Femur (tissue), 1 donor: ENCODE data around the gene SENP3.
A peak's percentile ranks its signal among the peaks of the same experiment; 100 is the strongest.

ENCODE experiments used
- DNase-seq: peaks from one replicate; pipeline ENCODE4 v3.0.0-alpha.2; 2017

SENP3 gene

GRCh38 chr17:7561589-7562207 is at the start of gene SENP3:
TSS of gene SENP3 (plus strand) at chr17:7561919. CDS start at chr17:7563077, 1,158 bp downstream.
- DNase-seq = peak; percentile 94

DNA sequence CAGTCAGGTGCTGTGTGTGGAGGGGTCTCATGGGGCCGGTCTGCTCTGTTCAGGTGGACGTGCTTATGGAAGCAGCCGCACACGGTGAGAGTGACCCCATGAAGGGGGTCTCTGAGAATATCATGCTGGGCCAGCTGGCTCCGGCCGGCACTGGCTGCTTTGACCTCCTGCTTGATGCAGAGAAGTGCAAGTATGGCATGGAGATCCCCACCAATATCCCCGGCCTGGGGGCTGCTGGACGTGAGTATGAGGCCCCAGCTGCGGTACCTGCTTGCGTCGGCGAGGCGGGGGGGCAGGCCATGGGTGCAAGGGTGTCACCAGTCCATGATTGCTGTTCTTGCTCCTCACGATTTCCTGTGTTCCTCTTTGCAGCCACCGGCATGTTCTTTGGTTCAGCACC is 49.6 kb upstream of the SENP3 start:
- DNase-seq = no peak

DNA sequence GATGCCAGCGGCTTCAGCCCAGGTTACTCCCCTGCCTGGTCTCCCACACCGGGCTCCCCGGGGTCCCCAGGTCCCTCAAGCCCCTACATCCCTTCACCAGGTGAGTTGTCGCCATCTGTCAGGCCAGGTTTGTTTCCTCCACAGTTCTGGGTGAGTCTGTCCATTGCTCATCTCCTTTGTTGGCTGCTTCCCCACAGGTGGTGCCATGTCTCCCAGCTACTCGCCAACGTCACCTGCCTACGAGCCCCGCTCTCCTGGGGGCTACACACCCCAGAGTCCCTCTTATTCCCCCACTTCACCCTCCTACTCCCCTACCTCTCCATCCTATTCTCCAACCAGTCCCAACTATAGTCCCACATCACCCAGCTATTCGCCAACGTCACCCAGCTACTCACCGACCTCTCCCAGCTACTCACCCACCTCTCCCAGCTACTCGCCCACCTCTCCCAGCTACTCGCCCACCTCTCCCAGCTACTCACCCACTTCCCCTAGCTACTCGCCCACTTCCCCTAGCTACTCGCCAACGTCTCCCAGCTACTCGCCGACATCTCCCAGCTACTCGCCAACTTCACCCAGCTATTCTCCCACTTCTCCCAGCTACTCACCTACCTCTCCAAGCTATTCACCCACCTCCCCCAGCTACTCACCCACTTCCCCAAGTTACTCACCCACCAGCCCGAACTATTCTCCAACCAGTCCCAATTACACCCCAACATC is 48.7 kb upstream of the SENP3 start:
- no peak for DNase-seq

GRCh38 chr17:7513850-7514419 is 47.8 kb upstream of the SENP3 start:
- DNase-seq = no peak

GRCh38 chr17:7515911-7516610 is 45.7 kb upstream of the SENP3 start:
- DNase-seq = no peak

DNA sequence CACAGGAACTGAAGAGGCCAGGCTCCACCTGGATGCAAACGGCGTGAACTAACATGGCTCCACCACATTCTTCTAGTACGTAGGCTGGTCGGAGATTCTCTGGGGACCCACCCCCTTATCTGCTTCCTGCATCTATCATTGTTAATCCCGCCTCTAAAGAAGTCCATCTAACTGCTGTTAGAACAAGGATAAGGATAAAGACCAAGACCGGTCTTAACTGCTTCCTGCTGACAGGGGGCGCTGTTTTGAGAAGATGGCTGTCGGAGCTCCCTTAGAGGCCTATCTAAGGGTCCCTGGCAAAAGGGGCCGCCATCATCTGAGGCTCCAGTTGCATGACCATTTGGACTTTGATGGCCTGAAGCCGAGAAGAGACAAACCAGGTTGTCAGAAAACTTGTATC is 38.7 kb upstream of the SENP3 start:
- DNase-seq = no peak

DNA sequence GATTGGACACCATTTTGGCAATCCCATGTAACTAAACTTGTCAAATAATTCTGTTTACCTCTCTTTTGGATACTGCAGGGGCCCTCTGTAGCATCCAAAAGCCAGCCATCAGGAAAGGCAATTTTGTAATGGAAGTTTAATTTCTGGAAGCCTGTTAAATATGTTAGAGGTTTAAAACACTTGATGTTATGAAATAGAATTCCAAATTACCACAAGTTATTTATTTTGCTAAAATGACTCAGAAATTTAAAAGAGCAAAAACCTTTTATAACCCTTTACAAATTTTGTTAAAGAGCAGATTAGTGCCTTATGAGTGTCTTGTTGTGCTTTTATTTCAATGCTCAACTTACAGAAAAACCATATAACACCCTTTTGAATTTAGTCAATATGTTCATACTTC is 32.9 kb upstream of the SENP3 start:
- no peak for DNase-seq

GRCh38 chr17:7530023-7530900 is 31.5 kb upstream of the SENP3 start:
- no peak for DNase-seq

DNA sequence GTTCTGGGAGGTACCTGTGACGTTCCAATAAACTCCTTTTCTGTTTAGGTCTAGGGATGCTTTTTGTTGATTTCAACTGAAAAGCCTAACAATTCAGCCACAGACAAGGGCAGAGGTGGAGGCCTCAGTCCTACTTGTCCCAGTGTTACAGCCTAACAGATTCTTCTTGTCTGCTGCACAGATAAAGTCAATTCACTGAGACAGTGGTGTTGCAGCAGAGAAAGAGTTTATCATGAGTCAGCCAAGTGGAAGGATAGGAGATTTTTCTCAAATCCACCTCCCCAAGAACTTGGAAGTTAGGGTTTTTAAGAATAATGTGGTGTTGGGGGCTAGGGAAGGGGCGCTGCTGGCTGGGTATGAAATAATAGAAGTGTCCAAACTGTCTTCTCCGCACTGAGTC is 23.7 kb upstream of the SENP3 start:
- DNase-seq = no peak

- no peak for DNase-seq
Observed at GRCh38 chr17:7538891-7539545, 22.7 kb upstream of the SENP3 start.

DNA sequence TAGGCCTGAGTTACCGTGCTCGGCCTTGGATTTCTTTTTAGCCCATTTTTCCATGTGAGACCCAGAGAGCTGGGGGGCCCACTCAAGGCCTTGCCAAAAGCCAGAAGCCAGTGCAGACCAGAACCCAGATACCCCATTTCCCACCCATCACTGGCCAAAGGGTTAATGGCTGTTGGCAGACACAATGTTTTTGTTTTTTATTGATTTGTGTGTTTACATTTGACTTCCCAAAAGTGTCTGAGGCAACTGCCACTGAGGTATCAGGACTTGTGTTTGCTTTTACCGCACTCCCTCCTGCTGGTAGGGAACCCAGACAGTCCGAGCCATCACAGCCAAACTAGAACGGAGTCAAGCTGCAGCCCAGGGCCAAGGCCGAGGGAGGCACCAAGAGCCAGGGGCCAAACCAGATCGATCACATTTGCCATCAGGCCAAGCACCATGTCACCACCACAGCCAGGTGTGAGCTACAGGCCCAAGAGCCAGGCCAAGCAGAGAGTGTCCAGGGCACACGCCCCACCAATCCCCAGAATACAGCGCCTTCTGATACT is 20.6 kb upstream of the SENP3 start:
- no peak for DNase-seq

GRCh38 chr17:7544911-7545310 is 16.8 kb upstream of the SENP3 start:
- no peak for DNase-seq

DNA sequence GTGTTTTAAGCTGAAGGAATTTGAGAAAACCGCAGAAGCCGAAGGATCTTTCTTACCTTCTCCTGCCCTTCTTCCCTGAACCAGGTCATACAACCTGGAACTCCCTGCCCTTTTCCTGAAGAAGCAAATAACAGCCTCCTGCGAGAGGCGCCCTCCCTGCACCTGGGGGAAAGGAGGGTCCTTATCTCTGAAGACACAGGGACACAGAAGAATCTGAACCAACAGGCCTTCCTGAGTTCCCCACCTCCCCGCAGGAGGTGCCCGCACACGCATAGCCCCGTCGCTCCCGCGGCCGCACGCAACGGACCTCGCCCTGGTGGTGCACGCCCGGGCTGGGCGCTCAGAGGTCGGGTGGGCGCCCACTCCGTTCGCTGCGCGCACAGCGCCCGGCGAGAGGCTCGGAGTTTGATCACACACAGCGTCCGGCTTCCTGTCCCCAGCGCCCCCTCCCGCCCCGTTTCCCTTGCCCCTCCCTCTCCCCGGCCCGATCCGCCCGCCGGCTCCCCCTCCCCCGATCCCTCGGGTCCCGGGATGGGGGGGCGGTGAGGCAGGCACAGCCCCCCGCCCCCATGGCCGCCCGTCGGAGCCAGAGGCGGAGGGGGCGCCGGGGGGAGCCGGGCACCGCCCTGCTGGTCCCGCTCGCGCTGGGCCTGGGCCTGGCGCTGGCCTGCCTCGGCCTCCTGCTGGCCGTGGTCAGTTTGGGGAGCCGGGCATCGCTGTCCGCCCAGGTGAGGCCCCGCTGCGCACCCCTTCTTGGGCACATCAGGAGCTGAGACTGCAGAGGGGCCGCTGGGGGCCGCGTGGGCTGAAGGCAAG is 12.9 kb upstream of the SENP3 start, which contains the start of gene TNFSF12:
Gene TNFSF12, plus strand, starts transcription at position 474 of the 816 bp plus-strand sequence. Its CDS starts 96 bp downstream, at position 570.
- peak; percentile 78 for DNase-seq

DNA sequence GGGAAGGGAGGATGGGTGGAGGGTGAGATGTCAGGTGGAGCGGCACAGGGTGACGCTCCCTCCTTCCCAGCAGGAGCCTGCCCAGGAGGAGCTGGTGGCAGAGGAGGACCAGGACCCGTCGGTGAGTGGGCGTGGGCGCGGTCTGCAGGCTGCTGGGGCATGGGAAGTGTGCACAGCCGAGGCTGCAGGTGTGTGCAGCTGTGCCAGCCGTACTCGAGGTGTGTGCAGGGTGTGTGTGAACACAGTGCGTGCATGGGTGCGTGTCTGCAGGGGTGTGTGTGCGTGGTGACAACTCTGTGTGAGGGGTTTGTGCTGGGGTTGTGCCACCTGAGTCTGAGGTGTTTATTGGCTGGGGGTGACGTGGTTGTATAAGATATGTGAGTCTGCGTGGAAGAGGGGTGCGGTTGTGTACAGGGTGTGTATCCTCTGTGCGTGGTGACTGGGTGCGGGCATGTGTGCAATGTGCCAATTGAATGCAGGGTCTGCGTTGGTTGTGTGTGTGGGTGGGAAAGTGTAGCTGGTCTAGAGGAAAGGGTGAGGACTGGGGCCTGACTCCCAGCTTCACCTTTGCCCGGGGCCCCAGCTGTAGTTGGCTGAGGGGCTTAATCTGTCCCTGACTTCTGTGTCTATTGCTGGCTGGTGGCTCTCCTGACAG is 12.2 kb upstream of the SENP3 start:
- peak; percentile 32 for DNase-seq

GRCh38 chr17:7550344-7550743 is 11.4 kb upstream of the SENP3 start:
- DNase-seq = no peak

DNA sequence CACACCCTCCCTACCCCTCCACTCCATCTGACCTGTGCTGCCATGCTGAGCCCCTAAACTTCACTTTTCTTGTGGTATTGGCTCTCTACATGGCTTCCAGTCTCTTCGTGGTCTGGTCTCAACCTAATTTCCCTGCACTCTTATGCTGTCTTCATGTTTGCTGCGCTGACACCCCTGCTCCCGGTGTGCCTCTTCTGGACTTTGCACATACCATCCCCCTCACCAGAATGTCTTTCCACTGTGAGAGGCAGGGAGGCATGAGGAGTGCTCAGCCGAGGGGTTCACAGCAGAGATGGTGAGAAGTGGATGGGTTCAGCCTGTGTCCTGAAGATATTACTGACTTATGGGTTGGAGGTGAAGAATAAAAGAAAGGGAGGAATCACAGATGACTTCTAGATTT is 10.3 kb upstream of the SENP3 start:
- DNase-seq = no peak

DNA sequence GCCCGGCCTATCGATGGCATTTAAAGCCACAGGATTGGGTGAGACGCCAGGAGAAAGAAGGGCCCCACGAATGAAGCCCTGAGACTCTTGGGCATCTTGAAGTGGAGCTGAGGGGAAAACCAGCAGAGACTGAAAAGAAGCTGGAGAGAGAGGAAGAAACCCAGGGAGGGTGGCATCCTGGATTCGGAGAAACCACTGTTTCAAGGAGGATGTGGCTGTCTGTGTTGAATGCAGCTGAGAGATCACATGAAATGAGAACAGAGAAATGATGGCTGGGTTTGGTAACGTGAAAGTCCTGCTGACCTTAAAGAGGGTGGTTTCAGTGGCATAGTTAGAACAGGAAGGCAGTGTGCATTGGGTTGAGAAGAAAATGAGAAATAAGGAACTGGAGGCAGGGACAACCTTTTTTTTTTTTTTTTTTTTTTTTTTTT is 9.1 kb upstream of the SENP3 start:
- no peak for DNase-seq

DNA sequence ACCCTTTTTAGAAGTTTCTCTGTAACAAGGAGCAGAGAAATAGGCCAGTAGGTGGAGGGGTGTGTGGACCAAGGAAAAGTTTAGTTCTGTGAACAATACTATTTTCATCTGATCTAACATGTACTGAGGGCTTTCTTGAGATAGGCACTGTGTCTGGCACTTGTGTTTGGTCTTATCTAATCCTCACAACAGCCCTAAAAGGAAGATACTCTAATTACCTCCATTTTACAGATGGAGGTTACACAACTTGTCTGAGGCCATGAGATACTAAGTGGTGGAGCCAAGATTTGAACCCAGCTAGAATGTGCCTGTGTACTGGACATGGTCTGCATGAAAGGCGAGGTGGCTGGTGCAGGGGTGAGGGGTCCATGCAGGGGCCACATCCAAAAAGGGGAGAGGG is 8.4 kb upstream of the SENP3 start:
- DNase-seq = no peak

DNA sequence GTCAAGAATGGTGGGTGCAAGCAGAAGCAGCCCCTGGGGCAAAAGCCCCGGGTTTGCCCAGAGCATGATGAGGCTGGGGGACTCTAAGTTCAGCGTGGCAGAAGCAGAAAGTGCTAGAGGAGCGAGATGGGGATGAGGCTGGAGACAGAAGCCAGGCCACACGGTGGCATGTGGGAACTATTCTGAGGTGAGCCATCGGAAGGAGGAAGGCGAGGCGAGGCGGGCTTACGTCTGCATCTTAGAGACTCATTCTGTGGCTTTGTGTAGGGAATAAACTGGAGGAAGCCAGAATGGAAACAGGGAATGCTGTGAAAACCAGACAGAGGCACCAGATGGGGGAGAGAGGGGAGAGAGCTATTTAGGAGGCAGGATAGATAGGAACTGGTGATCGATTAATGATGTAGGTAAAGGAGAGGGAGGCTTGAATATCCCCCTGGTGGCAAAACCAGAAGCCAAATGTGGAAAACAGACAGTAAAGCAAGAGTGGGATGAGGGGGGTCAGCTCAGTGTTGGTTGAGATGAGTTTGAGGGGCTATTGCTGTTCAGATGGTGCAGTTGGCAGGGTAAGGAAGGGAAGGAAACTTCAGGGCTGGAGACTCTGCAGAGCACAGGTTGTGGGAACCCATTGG is 6.3 kb upstream of the SENP3 start:
- DNase-seq = no peak

DNA sequence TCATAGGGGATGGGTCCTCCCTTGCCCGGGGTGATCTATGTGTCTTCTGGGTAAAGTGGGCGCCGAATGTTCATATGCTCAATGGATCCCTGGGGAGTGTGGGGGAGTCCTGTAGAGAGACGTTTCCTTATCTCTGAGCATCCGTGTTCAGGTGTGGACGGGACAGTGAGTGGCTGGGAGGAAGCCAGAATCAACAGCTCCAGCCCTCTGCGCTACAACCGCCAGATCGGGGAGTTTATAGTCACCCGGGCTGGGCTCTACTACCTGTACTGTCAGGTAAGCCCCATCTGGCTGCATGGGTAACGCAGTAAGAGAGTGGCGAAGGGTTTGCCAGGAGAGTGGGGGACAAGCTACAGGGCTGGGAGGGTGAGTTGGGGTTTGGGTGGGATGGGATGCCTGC is 5.1 kb upstream of the SENP3 start:
- no peak for DNase-seq
